Superior temporal gyrus (tissue), 1 donor: ENCODE data around the gene MC1R.
A peak's percentile ranks its signal among the peaks of the same experiment; 100 is the strongest.
"Not testable (repeated sequence)": the region's sequence is repeated elsewhere in the genome, so short reads cannot be mapped to it uniquely, and the experiment has no call there.

Experiments
- DNase-seq: peaks from one replicate; pipeline ENCODE4 v3.0.0-alpha.2; 2016; ENCODE audit errors: extremely low spot score

Gene MC1R

GRCh38 chr16:89934611-89935553, 16.2 kb downstream of the MC1R start:
- DNase-seq: no peak

- DNase-seq: not testable (repeated sequence)
Observed at GRCh38 chr16:89935620-89936019, 17.0 kb downstream of the MC1R start.

GRCh38 chr16:89936034-89936433, 17.4 kb downstream of the MC1R start:
- DNase-seq: no peak

GRCh38 chr16:89936508-89936907, 17.8 kb downstream of the MC1R start:
- DNase-seq: no peak

- DNase-seq: no peak
Observed at GRCh38 chr16:89936981-89937380, 18.3 kb downstream of the MC1R start.

GRCh38 chr16:89938175-89938885, 19.7 kb downstream of the MC1R start:
- DNase-seq: no peak

GRCh38 chr16:89944773-89945172, 26.1 kb downstream of the MC1R start:
- DNase-seq: no peak

- no peak for DNase-seq
Observed at GRCh38 chr16:89945654-89946053, 27.0 kb downstream of the MC1R start.

GRCh38 chr16:89946515-89946914, 27.9 kb downstream of the MC1R start:
- no peak for DNase-seq

GRCh38 chr16:89949121-89949742, 30.6 kb downstream of the MC1R start:
- no peak for DNase-seq

GRCh38 chr16:89949756-89950155, 31.1 kb downstream of the MC1R start:
- peak; percentile 19 for DNase-seq

- DNase-seq: no peak
Observed at GRCh38 chr16:89951509-89951908, 32.8 kb downstream of the MC1R start.

- no peak for DNase-seq
Observed at GRCh38 chr16:89952049-89952448, 33.4 kb downstream of the MC1R start.

GRCh38 chr16:89952551-89952950, 33.9 kb downstream of the MC1R start:
- DNase-seq: no peak

- no peak for DNase-seq
Observed at GRCh38 chr16:89953671-89954406, 35.2 kb downstream of the MC1R start.

GRCh38 chr16:89954462-89954861, 35.8 kb downstream of the MC1R start:
- DNase-seq: no peak

GRCh38 chr16:89955001-89955685, 36.5 kb downstream of the MC1R start:
- no peak for DNase-seq

- DNase-seq: no peak
Observed at GRCh38 chr16:89956505-89957215, 38.0 kb downstream of the MC1R start.

GRCh38 chr16:89957216-89957785, 38.6 kb downstream of the MC1R start:
- no peak for DNase-seq

- DNase-seq: no peak
Observed at GRCh38 chr16:89958068-89958467, 39.4 kb downstream of the MC1R start.
